ENCODE results near the gene EVA1A.

- TF ChIP-seq SREBF2 (IDR thresholded peaks at IDR 0.05) (no peak), HOXB5 (CRISPR knock-in tag; IDR thresholded peaks at IDR 0.05) (no peak), EP300 (IDR thresholded peaks at IDR 0.05) (no peak), CTCF (IDR thresholded peaks at IDR 0.05) (no peak), POLR2A (IDR thresholded peaks at IDR 0.05; ENCODE audit: low read length) (no peak)
These were observed 27.6 kb downstream of the EVA1A start for GRCh38 chr2:75533135-75533534.
